HG03159 (cell line): ENCODE measurements around the gene COL6A6.

Experiments
- ATAC-seq: cut with Tn5 transposase; IDR thresholded peaks from one replicate; pipeline ENCODE4 v1.9.1; 2021; ENCODE audit warnings: mild to moderate bottlenecking, moderate library complexity; ENCODE audit not compliant: unreplicated experiment

COL6A6 gene, protein sequence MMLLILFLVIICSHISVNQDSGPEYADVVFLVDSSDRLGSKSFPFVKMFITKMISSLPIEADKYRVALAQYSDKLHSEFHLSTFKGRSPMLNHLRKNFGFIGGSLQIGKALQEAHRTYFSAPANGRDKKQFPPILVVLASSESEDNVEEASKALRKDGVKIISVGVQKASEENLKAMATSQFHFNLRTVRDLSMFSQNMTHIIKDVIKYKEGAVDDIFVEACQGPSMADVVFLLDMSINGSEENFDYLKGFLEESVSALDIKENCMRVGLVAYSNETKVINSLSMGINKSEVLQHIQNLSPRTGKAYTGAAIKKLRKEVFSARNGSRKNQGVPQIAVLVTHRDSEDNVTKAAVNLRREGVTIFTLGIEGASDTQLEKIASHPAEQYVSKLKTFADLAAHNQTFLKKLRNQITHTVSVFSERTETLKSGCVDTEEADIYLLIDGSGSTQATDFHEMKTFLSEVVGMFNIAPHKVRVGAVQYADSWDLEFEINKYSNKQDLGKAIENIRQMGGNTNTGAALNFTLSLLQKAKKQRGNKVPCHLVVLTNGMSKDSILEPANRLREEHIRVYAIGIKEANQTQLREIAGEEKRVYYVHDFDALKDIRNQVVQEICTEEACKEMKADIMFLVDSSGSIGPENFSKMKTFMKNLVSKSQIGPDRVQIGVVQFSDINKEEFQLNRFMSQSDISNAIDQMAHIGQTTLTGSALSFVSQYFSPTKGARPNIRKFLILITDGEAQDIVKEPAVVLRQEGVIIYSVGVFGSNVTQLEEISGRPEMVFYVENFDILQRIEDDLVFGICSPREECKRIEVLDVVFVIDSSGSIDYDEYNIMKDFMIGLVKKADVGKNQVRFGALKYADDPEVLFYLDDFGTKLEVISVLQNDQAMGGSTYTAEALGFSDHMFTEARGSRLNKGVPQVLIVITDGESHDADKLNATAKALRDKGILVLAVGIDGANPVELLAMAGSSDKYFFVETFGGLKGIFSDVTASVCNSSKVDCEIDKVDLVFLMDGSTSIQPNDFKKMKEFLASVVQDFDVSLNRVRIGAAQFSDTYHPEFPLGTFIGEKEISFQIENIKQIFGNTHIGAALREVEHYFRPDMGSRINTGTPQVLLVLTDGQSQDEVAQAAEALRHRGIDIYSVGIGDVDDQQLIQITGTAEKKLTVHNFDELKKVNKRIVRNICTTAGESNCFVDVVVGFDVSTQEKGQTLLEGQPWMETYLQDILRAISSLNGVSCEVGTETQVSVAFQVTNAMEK (N-terminal part only)

GRCh38 chr3:130516645-130517512, at the start of gene COL6A6:
COL6A6 (plus strand) TSS chr3:130517177; CDS start chr3:130560365, 43,188 bp downstream.
- no peak for ATAC-seq

- ATAC-seq, result no peak
Observed at GRCh38 chr3:130468311-130468710, 48.7 kb upstream of the COL6A6 start.

DNA sequence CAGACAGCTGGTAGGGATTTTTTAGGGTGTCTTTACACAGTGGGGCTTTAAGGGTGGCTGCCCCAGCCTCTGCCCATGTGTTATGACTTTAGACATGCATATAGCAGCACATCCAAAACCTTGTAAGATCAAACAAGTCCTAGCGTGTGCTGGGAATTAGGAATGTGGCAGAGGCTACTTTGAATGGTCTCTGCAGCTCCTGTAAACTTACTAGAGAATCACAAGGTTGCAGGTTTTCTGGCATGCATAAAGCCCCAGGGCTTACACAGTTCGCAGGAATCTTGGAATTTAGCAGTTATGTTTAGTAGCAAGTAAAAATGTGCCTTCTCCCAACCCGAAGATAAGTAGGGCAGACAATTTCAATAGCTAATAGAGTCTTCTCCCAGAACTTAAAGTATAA, 46.9 kb upstream of the COL6A6 start:
- no peak for ATAC-seq

- ATAC-seq, result no peak
Observed at GRCh38 chr3:130473416-130473815, 43.6 kb upstream of the COL6A6 start.

GRCh38 chr3:130480736-130481135, 36.2 kb upstream of the COL6A6 start:
- no peak for ATAC-seq

DNA sequence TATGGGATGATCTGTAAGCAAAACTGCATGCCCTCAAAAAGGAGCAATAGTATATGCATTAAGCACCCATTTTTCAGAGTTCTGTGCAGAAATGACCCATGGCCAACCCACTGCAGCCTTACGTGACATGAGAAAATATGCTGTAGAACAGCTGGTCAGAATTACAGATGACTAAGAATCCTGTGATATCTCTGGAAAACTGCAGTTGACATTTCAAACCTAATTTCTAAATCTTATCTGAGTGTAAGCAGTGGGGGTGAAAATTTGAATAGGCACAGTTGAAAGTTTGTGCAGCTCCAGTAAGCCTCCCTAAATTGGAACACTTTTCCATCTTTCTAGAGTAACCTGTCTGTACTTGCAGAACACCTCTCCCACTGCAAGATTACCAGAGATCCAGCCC, 28.7 kb upstream of the COL6A6 start:
- no peak for ATAC-seq

DNA sequence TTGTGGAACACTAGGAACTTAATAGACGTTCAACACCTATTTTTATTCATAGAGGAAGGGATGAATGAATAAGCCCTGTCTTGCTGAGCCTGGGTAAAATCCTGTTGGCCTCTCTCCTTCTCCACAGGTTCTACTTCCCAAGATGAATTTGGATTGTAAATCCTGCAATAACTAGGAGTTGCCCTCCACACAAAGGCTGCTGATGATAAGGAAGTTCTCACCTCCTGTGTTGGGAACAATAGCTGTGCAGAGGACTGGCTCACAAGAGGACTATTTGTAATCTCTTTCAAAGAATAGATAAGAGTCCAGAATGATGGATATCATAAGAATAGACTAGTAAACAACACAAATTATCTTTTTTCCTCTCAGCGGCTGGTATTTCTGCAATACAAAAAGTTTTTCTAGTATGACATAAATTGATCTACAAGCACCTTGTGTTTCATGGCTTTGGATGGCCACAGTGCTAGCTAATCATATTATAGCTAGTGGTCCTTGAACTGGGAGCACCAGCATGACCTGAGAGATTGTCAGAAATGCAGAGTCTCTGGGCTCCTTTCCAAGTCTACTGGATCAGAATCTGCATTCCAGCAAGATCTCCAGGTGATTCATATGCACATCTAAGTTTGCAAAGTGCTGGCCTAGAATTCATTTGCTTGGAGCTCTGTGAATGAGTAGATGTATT, 28.1 kb upstream of the COL6A6 start:
- no peak for ATAC-seq

DNA sequence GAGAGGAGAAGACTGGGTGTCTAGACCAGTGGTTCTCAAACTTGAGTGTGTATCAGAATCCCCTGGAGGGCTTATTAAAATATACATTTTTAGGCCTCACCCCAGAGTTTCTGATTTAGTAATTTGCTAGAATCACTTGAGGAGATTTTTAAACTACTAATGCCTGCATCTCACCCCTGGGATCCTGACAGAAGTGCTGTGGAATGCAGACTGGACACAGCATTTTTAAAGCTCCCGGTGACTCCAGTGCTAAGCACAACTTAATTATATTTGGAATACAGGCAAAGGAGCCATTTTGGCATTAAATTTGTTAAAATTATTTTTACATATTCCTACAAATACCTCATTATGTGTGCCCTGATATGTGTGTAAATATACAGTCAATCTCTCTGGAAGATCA, 26.7 kb upstream of the COL6A6 start:
- no peak for ATAC-seq

DNA sequence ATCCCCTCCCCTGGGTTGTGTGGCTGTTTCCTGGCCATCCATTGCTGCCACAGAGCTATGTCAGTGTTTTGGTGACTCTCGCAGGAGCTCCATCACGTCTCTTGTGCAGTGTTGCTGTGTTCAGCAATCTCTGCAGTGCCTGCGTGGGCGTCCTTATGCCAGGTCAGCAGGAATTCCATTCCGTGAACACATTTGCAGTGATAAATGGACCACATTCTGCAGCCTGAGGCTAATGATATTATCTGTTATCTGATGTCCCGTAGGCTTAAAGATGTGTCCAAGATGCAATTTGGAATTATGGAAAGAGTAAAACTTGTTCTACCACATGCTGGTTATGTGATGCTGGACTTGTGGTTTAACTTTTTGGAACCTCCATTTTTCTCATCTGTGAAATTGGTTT, 25.5 kb upstream of the COL6A6 start:
- no peak for ATAC-seq

DNA sequence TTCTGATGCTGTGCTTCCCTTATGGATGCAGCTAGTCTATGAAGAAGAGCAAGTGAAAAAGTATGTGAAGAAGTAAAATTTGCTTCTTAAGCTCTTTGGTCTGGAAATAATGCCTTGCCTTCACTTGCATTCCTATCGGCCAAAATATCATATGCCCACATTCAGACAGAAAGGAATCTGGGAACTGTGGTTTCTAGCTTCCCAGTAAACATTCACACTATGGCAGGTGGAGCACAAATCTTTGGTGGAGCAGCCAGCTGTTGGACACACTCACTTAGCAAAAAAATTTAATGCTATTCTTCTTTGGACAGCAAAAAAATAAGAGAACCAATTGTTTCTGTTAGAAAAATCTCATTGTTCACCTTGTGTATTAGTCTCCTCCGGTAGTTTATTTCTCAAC, 12.3 kb upstream of the COL6A6 start:
- no peak for ATAC-seq

DNA sequence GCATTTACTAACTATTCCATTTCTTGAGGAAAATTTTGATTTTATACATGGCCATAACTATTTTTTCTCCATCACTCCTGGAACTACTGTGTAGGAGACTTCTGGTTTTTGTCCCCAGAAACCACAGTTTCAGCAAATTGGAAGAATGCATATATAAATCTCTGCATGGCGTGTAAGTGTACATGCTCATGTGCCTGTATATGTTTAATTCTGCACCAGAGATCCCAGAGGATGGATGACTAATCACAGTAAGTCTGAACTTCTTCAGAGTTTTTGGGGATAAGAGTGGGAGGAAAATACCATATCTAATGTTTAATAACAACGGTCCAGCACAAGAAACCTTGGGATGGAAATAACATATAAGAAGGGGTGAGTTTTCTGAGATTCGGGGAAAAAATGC, 10.9 kb upstream of the COL6A6 start:
- ATAC-seq, result no peak

DNA sequence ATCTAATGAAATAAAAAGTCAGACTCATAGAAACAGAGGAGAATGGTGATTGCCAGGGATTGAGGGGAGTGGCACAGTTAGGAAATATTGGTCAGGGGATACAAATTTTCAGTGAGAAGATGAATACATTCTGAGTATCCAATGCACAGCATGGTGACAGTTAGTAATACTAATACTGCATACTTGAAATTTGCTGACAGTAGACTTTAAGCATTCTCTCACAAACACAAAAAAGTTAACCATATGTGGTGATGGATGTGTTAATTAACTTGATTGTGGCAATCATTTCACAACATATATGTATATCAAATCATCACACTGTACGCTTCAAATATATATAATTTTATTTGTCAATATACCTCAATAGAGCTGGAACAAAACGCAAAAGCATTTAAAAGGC, 9.2 kb upstream of the COL6A6 start:
- ATAC-seq, result no peak

GRCh38 chr3:130509008-130509407, 8.0 kb upstream of the COL6A6 start:
- ATAC-seq, result no peak

DNA sequence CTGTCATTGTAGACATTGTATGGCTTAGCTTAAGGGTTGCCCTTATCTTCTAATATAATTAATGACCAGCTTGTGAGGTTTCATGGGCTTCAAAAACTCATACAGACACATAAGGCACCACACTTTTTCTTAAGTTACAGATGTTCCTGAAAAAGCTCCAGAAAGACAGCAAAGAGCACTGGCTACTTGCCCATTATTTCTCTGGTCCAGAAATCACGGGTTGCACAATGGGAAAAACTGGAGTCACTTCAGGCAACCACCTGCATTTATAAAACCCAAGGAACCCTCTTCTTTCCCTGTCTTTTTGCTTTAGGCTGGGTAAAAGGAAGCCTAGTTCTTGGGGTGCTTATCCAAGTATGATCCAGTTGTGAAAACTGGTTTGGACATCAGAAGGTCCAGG, 2.3 kb upstream of the COL6A6 start:
- ATAC-seq, result no peak

GRCh38 chr3:130515755-130516154, 1.2 kb upstream of the COL6A6 start:
- no peak for ATAC-seq

- ATAC-seq, result no peak
Observed at GRCh38 chr3:130517602-130518001, 625 bp downstream of the COL6A6 start.

DNA sequence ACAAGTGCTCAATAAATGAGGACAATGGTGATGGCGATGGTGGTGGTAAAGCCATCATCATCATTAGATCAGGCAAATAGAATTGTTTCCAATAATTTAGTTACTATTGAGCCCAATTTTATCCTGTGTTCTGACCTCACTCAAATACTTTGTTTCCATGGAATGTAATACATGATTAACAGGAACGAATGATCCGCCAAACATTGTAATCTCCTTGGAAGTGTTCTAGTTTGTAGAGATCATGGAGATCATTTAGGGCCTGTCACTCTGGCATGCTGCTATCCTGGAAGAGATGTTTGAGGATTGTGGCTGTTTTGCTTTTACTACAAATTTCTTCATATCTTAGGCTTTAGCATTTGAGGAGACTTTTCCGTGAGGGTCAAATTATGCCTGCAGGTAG, 2.8 kb downstream of the COL6A6 start:
- no peak for ATAC-seq

- no peak for ATAC-seq
Observed at GRCh38 chr3:130522399-130522798, 5.4 kb downstream of the COL6A6 start.

DNA sequence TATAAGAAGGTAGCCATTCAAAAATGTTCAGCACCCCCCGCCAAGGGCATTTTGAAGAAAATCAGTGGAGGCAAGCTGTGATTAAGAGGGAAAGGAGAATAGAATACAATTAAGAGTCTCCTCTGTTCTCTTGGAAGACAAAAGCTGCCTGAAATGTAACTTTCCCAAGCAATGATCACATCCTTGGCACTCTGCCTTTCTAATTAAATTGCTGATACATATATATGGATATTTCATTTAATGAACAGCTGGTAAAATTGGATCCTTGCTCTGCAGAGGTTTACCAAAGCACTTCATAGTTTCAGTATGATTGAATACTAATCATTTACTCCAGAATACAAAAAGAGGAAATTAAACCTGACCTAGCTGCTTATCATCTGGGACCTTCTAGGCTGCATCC, 10.4 kb downstream of the COL6A6 start:
- no peak for ATAC-seq

GRCh38 chr3:130528120-130528519, 11.1 kb downstream of the COL6A6 start:
- ATAC-seq, result no peak
